Left cardiac atrium (tissue), 4 donors: ENCODE results near the gene ARHGEF4. TPM values are rescaled to one million over a fixed set of nuclear protein-coding genes. Genes with fewer than 3 reads are reported as not detected.
A peak's percentile ranks its signal among the peaks of the same experiment; 100 is the strongest.
"Not testable (repeated sequence)": the region's sequence is repeated elsewhere in the genome, so short reads cannot be mapped to it uniquely, and the experiment has no call there.

Experiments used
- ATAC-seq, 2 donors: fragments of 200-7000 bp; cut with Tn5 transposase; one replicate each; pipeline ENCODE4 v1.9.1; 2020; ENCODE audit warnings: mild to moderate bottlenecking in 2 of 2, moderate library complexity in 2 of 2
- DNase-seq: peaks from one replicate; pipeline ENCODE4 v3.0.0-alpha.2; 2020
- intact Hi-C, 2 donors: fragments of 100-400 bp; cut with DNase I; formaldehyde crosslinking; loops; one replicate each; pipeline versions ENCODE4 v1.14.1 to v1.15.1; 2022 to 2023
- total RNA-seq, 2 donors: library from RNA; stranded (reverse); fragmentation: NEBNext Ultra II Directional; extraction: Animal tissue kit (Norgen Biotek cat#: 25700); gene quantifications; one replicate each; pipeline ENCODE4 v1.2.1, GENCODE V29; 2021
- donor health status: DM: no; HTN: yes; CAD: no.
- donor health status: DM: no; HTN: yes; CAD: no; lungs with severe emphysema.
- donor health status: DM: yes; HTN: yes; CAD: no.
- donor health status: Dilated cardiomyopathy.

ARHGEF4 gene
- total RNA-seq, 2 donors from 2014 or later = 3.9 to 8.3 TPM

DNA sequence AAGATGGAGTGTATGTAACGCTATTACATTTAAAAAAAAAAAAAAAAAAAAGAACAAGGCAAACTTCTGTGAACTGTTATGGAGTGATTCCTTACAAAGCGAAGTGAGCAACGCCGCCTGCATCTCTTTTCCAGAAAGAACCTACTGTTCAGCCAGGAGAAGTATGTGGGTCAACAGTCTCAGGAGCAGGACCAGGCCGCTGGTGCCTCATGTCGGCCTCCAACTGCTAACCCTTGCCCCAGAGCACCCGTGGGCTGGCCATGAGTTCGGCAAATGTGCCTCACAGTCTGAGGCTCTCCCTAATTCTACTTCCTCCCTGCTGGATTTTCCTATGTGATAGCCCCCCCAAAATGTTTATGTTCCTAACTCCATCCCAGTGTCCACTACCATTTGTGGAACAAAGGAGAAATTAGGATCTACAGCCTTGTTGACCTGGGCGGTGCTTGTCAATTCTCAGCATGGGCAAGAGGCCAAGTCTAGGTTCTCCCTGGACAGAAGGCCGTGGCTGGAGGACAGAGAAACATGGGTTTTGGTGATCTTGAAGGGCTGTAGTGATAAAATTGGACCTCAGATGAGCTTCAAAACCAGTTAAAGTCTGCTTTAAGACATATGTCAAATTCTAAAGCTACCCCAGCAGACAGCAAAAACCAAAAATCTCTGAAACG is 240.6 kb downstream of the ARHGEF4 start:
- ATAC-seq (peak in 1 of 2 donors; percentile 62), DNase-seq (no peak)
- intact Hi-C loops = no loop called here

DNA sequence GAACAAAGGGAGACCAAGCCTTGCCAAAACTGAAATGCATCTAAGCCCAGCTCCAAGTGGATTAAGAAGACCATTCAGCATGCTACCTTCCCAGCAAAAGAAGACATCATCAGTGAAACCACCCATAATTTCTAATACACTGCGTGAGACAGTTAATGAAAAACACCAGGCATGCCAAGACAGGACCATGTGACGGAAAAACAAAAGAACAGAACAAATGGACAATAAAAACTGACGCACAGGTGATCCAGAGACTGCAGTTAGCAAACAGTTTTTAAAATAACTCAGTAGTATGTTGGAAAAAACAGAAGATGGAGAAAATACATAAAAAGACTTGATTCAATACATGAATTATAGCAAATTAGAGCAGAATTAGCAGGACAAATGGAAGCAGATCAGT is 241.3 kb downstream of the ARHGEF4 start:
- intact Hi-C loops = no loop called here
- ATAC-seq (no peak), DNase-seq (no peak)

DNA sequence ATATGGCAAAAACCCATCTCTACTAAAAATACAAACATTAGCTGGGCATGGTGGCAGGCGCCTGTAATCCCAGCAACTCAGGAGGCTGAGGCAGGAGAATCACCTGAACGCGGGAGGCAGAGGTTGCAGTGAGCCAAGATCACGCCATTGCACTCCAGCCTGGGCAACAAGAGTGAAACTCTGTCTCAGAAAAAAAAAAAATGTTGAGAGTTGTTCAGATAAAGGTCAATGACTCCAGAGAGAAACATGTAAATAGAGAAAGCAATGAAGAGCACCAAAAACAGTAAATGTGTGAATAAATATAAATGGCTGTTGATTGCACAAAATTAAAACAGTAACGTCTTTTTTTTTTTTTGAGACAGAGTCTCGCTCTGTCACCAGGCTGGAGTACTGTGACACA is 243.2 kb downstream of the ARHGEF4 start:
- ATAC-seq, intact Hi-C loops, DNase-seq: not testable (repeated sequence)

DNA sequence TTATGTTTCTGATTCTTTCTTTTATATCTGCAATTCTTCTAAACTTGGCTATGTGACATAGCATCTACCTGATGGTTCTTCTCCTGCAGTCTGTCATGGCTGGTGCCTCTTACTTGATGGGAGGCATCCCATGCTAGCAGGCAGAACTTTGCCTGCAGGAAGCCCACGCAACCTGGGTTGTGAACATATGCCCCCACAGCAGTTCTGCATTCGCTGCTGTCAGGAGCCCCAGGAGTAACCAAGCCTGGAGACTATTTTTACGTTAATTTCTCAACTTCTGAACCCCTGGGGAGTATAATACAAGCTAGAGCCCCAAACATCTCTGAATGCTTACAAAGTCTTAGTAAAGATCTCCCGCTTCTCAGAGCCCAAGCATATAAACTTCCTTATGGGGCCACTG is 244.5 kb downstream of the ARHGEF4 start:
- intact Hi-C loops = no loop called here
- ATAC-seq = no peak
- DNase-seq = no peak

DNA sequence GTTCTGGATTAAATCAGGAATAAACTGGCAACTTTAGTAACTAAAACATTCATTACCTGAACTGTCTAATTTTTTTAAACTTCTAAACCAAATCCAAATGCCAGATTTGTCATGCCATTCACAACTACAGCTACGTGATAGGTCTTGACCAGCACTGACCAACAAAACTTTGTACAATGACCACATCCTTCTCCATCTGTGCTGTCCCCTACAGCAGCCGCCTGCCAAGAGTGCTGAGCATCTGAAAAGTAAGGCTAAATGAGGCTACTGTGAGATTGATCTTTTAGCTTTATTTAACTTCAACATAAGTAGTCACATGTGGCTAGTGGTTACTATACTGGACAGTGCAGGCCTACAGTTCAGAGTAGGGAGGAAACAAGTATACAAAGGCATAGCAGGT is 248.9 kb downstream of the ARHGEF4 start:
- ATAC-seq (no peak), DNase-seq (no peak)
- intact Hi-C loops = no loop called here

DNA sequence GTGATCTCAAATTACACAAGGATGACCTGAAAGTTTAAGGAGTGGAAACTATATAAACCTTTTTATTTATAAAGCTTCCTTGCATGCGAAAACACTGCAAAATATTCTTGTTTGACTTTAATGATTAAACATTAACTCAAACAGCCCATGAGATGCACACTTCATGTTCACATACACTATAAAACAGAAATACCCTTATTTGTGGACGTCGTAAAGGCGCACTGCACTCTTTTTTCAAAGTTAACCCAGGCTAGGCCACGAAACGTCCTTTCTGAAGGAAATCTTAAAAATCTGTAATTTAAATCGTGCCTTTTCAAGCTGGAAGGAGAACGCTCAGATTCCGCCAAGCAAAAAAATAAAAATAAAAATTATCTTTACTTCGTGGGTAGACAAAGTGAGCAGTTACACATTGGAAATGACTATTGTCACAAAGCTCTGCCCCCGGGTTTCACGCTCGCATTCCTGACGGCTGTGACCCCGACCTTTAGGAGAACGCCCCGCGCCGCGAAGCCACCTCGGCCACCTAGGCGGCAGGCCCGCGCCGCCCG is 255.8 kb downstream of the ARHGEF4 start:
- no peak for DNase-seq
- intact Hi-C loops = no loop called here
- ATAC-seq = no peak

DNA sequence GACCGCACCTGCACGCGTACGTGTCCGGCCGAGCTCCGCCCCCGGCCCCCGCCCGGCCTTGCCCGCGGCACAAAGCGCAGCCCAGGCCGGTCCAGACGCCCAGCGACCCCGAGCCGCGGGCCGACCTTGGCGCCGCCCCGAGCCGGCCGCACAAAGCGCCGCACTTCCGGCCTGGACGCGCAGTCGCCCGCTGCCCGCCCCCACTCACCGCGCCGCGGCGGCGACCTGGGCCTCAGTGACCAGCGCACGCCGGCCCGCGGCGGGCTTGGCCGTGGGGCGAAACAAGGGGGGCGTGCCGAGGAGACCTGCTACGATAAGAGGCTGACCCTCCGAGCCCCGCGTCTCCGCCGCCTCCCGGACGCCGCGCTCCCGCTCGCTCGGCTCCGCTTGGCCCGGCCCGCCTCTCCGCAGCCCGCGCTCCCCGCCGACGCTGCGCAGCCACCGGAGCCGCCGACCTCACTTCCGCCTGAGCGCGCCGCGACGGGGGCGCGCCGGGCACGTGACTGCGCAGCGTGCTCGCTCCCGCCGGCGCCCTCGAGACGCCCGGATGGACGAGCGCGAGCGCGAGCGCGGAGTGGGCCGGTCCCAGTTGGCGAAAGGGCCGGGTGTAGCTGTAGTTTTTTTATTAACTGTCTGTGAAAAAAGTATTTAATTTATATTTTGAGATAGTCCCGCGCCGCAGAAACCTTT is 256.4 kb downstream of the ARHGEF4 start, which contains the start of gene FAM168B:
TSS of gene FAM168B (minus strand) at position 455 of the 690 bp plus-strand sequence. CDS start 10,814 bp downstream, outside the sequence.
- intact Hi-C loops = no loop called here
- DNase-seq (peak; percentile 91), ATAC-seq (peak; percentile 98)

DNA sequence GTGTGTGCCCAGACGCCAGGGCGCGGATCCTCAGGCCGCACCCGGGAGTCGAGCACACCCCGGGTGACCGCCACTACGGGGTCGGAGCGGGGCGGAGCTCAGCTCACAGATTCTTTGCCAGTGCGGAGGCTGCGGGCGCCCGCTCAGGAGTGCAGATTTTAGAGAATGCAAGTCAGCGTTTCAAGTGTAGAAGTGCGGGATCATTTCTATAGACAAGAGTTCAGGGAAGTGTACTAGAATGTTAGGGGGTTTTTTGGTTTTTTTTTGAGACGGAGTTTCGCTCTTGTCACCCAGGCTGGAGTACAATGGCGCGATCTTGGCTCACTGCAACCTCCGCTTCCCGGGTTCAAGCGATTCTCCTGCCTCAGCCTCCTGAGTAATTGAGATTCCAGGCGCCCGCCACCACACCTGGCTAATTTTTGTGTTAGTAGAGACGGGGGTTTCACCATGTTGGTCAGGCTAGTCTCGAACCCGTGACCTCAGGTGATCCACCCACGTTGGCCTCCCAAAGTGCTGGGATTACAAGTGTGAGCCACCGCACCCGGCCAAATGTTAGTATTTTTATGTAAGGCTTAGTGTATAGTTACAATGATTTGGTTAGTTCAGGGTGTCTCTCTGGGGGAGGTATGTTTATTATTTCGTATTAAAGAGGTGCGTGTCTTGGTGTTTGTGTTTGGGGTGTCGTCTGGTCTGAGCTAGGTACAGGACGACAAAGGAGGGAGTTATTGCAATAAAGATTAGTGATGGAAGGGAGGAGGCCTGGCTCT is 257.2 kb downstream of the ARHGEF4 start:
- DNase-seq (no peak), ATAC-seq (peak; percentile 82 to 84)
- intact Hi-C loops = no loop called here

DNA sequence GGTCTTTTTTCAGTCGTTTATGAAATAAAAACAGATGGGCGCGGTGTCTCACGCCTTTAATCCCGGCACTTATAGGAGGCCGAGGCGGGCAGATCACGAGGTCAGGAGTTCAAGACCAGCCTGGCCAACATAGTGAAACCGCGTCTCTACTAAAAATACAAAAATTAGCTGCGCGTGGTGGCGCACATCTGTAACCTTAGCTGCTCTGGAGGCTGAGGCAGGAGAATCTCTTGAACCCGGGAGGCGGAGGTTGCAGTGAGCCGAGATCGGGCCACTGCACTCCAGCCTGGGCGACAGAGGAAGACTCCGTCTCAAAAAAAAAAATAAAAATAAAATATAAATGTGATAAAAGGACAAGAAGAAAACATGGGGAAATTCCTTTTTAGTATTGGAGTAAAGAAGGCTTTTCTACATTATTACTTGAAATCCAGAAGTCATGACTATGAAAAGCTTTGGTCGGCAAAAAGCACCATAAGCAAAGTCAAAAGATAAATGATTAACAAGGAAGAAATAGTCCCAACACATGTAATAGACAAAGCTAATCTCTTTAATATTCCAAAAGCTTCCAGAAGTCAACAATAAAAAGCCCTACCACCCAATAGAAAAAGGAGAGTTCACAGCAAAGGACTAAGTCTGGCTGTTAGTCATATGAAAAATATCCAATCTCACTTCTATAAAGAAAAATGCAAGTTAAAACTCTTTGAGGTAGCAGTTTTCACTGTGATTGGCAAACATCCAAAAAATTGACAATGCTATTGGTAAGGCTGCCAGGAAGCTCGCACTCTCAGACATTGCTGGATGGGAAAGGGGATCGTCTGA is 258.0 kb downstream of the ARHGEF4 start:
- DNase-seq (no peak), ATAC-seq (no peak)
- intact Hi-C loops = no loop called here

Other genes with a start within 250 kb of the ARHGEF4 start
- under 1 TPM in 1 of 2 donors, not detected in 1; 0.76 TPM for gene CFC1, start 237.3 kb upstream of the ARHGEF4 start, total RNA-seq
- not detected for gene POTEJ, start 225.5 kb upstream of the ARHGEF4 start, total RNA-seq
- gene GPR148, start 107.8 kb upstream of the ARHGEF4 start, total RNA-seq = not detected
- not detected for gene AMER3, start 81.4 kb upstream of the ARHGEF4 start, total RNA-seq